ENCODE results near the gene OTOP3.

- TF ChIP-seq CTCF (IDR thresholded peaks at IDR 0.05) (no peak), ZFX (IDR thresholded peaks at IDR 0.05; ENCODE audit: borderline replicate concordance) (no peak)
Measured at GRCh38 chr17:74990581-74991105, 54.9 kb downstream of the OTOP3 start.
